ENCODE measurements around the gene PPP1R3F. TPM values are rescaled to one million over a fixed set of nuclear protein-coding genes. Genes with fewer than 3 reads are reported as not detected.

Gene PPP1R3F
- total RNA-seq, 1 experiment from 2014 or later = 8.9 TPM

- Histone ChIP-seq H3K36me3 (replicated peaks; ENCODE audit: control insufficient read depth, insufficient read depth, low read length) (no peaks in the 10 kb centered on the region), H3K4me3 (ENCODE audit: insufficient read depth, low read depth, low read length) (no peak overlapping the region), H3K27me3 (ENCODE audit: control insufficient read depth, insufficient read depth, low read length) (no peaks in the 10 kb centered on the region)
- peak; percentile 33 for DNase-seq
These were observed 12.4 kb upstream of the PPP1R3F start for GRCh38 chrX:49257074-49257790.

- Histone ChIP-seq H3K27me3 (ENCODE audit: control insufficient read depth, insufficient read depth, low read length) (no peaks in the 10 kb centered on the region), H3K4me3 (ENCODE audit: insufficient read depth, low read depth, low read length) (no peak overlapping the region)
These were observed 11.5 kb upstream of the PPP1R3F start for GRCh38 chrX:49257846-49258748.

DNA sequence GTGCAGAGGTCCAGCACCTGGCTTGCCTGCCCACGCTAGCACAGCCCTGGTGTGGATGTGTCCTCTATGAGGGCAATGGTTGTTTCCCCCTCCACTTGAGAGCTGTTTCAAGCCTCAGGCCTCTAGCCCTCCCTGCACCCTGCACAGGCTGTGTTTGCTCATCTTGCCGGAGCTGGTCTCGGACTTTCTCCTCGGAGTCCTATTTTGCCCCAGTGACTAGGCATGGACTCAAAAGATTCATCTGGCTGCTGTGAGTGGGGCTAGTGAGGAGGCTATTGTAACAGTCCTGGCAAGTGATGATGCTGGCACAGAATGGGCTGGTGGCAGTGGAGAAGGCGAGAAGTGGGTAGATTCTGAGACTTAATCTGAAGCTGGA lies 10.9 kb upstream of the PPP1R3F start:
- Histone ChIP-seq H3K4me3 (ENCODE audit: insufficient read depth, low read depth, low read length) (no peak overlapping the region), H3K27me3 (ENCODE audit: control insufficient read depth, insufficient read depth, low read length) (no peaks in the 10 kb centered on the region), H3K36me3 (replicated peaks; ENCODE audit: control insufficient read depth, insufficient read depth, low read length) (no peaks in the 10 kb centered on the region)
- no peak for DNase-seq

More at GRCh38 chrX:49257846-49258748, 11.5 kb upstream of the PPP1R3F start:
- H3K36me3 ChIP-seq (replicated peaks; ENCODE audit: control insufficient read depth, insufficient read depth, low read length) = no peaks in the 10 kb centered on the region
- peak; percentile 38 for DNase-seq

GRCh38 chrX:49260221-49260985 lies 9.2 kb upstream of the PPP1R3F start:
- Histone ChIP-seq H3K4me3 (ENCODE audit: insufficient read depth, low read depth, low read length) (no peak overlapping the region), H3K27me3 (ENCODE audit: control insufficient read depth, insufficient read depth, low read length) (no peaks in the 10 kb centered on the region), H3K36me3 (replicated peaks; ENCODE audit: control insufficient read depth, insufficient read depth, low read length) (no peaks in the 10 kb centered on the region)
- no peak for DNase-seq

- Histone ChIP-seq H3K4me3 (ENCODE audit: insufficient read depth, low read depth, low read length) (no peak overlapping the region), H3K27me3 (ENCODE audit: control insufficient read depth, insufficient read depth, low read length) (no peaks in the 10 kb centered on the region), H3K36me3 (replicated peaks; ENCODE audit: control insufficient read depth, insufficient read depth, low read length) (no peaks in the 10 kb centered on the region)
- DNase-seq = no peak
These were observed 7.0 kb upstream of the PPP1R3F start for GRCh38 chrX:49262603-49263002.

DNA sequence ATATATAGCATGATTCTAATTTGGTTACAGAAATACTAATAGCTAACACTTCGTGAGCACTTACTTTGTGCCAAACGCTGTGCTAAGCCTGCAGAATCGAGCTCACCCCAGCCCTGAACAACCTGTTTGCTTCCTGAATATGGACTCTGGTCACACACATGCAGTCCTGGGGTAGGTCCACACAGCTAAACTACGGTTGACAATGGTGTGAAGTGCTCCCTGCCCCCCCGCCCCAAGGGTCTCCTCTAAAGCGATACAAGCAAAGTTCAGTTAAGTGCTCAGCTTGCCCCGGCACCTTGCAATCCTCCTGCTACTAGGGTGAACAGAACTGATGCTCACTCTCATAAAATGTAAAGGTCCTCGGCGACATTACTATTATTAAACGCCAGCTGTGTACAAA lies 6.0 kb upstream of the PPP1R3F start:
- no peaks in the 10 kb centered on the region for H3K27me3 ChIP-seq (ENCODE audit: control insufficient read depth, insufficient read depth, low read length)
- DNase-seq = no peak
- H3K36me3 ChIP-seq (replicated peaks; ENCODE audit: control insufficient read depth, insufficient read depth, low read length) = no peaks in the 10 kb centered on the region
- no peak overlapping the region for H3K4me3 ChIP-seq (ENCODE audit: insufficient read depth, low read depth, low read length)

DNA sequence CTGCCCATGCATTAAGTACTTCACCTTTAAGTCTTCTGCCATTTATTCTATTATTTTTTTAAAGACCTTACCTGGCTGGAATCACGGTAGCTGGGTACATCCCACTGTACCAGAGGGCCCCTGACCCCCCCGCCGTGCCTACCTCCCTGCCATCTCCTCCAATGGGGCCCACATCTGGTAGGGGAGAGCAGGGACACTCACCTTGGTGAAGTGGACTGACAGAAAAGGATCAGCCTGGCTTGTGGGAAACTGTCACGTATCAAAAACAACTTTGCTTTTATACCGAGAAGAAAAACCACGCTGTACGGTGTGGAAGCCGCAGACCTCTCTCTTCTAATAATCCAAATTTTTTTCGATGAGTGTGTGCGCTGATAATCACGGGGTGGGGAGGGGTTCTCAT lies 5.1 kb upstream of the PPP1R3F start, which contains the start of gene FOXP3:
Gene FOXP3 (minus strand): TSS at position 251 of the 400 bp plus-strand sequence. CDS start 6,205 bp downstream, outside the sequence.
- Histone ChIP-seq H3K4me3 (ENCODE audit: insufficient read depth, low read depth, low read length) (no peak within 1 kb of the TSS), H3K27me3 (ENCODE audit: control insufficient read depth, insufficient read depth, low read length) (no peaks in the 10 kb centered on the region), H3K36me3 (replicated peaks; ENCODE audit: control insufficient read depth, insufficient read depth, low read length) (no peaks in the 10 kb centered on the region)
- no peak for DNase-seq

- H3K4me3 ChIP-seq (ENCODE audit: insufficient read depth, low read depth, low read length) = no peak overlapping the region
- no peak for DNase-seq
- H3K27me3 ChIP-seq (ENCODE audit: control insufficient read depth, insufficient read depth, low read length) = no peaks in the 10 kb centered on the region
- H3K36me3 ChIP-seq (replicated peaks; ENCODE audit: control insufficient read depth, insufficient read depth, low read length) = peaks cover 2% of the 10 kb centered on the region; the same call in 1 of the 2 replicates
These were observed 2.8 kb upstream of the PPP1R3F start for GRCh38 chrX:49266523-49267445.

DNA sequence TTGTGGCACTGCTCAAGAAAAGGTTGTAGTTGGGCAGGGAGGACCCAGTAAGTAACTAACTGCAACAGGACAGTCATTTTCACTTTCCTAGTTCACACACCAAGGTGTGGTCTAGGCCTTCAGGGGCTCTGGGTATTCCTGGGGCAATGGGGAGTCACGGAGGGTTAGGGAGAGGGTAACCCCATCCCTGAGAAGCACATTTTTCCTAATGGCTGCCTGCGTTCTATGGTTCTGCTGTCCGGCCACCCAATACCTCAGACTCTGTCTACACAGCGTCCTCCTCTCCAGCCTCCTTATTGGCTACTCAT lies 937 bp upstream of the PPP1R3F start:
- DNase-seq = no peak
- H3K27me3 ChIP-seq (ENCODE audit: control insufficient read depth, insufficient read depth, low read length) = no peaks in the 10 kb centered on the region
- H3K4me3 ChIP-seq (ENCODE audit: insufficient read depth, low read depth, low read length) = peak overlapping the region; percentile 54
- H3K36me3 ChIP-seq (replicated peaks; ENCODE audit: control insufficient read depth, insufficient read depth, low read length) = peaks cover 2% of the 10 kb centered on the region; the same call in 1 of the 2 replicates

DNA sequence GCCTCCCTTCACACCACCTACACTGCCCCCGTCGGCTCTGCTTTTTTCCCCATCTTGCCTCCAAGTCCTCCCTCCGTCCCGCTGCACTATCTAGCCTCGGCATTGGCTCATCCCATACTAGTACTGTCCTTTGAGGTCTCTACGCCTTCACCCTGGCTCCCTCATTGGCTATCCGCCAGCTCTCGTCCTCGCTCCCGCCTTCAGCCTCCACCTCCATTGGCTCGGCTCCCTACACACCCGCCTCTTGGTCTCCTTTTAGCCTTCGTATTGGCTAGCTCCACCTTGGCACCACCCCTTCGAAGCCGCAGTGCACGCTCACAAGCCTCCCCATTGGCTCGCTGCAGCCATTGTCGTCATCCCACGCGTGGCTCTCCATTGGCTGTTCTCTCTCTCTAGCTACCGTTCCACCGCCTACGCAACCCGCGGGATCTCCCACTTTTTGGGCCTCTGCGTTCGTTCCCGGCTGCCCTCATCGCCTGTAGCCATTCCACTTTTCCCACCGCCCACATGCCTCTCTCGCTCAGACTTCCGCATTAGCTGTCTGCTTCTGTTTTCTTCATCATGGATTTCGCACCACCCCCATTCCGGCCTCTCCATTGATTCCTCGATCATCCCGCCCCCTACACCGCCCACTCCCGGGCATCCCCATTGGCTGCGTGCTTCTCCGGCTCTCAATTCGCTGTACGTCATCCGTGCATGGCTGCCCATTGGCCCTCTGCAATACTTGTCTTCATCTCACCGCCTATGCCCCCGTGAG lies 405 bp upstream of the PPP1R3F start:
- peak; percentile 85 for DNase-seq
- Histone ChIP-seq H3K4me3 (ENCODE audit: insufficient read depth, low read depth, low read length) (peak overlapping the region; percentile 55), H3K36me3 (replicated peaks; ENCODE audit: control insufficient read depth, insufficient read depth, low read length) (peaks cover 2% of the 10 kb centered on the region; the same call in 1 of the 2 replicates), H3K27me3 (ENCODE audit: control insufficient read depth, insufficient read depth, low read length) (no peaks in the 10 kb centered on the region)

- Histone ChIP-seq H3K4me3 (ENCODE audit: insufficient read depth, low read depth, low read length) (peak overlapping the region; percentile 64), H3K27me3 (ENCODE audit: control insufficient read depth, insufficient read depth, low read length) (no peaks in the 10 kb centered on the region), H3K36me3 (replicated peaks; ENCODE audit: control insufficient read depth, insufficient read depth, low read length) (peaks cover 2% of the 10 kb centered on the region; the same call in 1 of the 2 replicates)
- peak; percentile 56 for DNase-seq
These were observed 792 bp downstream of the PPP1R3F start for GRCh38 chrX:49270249-49270921.

DNA sequence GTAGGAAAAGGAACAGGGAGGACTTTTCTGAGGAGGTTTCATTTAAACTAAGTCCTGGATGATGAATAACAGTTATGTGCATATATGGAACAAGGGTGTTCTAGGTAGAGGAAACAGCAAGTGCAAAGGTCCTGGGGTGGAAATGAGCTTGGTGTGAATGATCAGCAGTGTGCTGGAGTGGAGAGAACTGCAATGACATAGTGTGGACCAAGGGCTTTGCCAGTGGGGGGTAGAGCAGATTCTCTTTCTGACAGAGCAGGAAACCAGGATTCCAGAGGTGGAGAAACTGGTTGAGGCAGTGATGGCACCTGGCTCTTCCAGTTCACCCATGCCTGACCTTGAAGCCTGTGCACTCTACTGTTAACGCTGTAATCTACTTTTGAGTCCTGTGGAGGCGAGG lies 1.7 kb downstream of the PPP1R3F start:
- peaks cover 2% of the 10 kb centered on the region; the same call in 1 of the 2 replicates for H3K36me3 ChIP-seq (replicated peaks; ENCODE audit: control insufficient read depth, insufficient read depth, low read length)
- no peak overlapping the region for H3K4me3 ChIP-seq (ENCODE audit: insufficient read depth, low read depth, low read length)
- no peaks in the 10 kb centered on the region for H3K27me3 ChIP-seq (ENCODE audit: control insufficient read depth, insufficient read depth, low read length)
- DNase-seq = no peak

DNA sequence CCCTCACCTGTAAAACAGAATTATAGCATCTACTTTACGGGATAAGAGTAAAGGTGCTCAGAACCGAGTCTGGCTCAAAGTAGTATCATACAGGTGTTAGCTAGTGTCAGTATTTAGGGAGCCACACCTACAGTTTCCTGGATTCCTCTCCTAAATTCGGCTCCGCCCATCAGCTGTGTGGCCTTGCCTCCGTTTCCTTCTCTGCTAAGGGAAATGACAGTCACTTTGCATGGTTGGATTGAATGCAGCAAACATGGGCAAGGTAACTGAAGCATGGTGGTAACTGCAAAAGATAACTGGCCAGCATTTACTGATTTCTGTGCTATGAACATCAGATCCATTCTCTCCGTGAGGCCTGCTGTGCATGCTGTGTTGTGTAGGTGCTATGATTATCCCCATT lies 2.8 kb downstream of the PPP1R3F start:
- no peak for DNase-seq
- Histone ChIP-seq H3K4me3 (ENCODE audit: insufficient read depth, low read depth, low read length) (no peak overlapping the region), H3K27me3 (ENCODE audit: control insufficient read depth, insufficient read depth, low read length) (no peaks in the 10 kb centered on the region), H3K36me3 (replicated peaks; ENCODE audit: control insufficient read depth, insufficient read depth, low read length) (peaks cover 2% of the 10 kb centered on the region; the same call in 1 of the 2 replicates)

Measured in H7 (cell line).